Lower leg skin (tissue), 3 donors: ENCODE measurements around the gene SLC41A3.

Experiments used
- POLR2A ChIP-seq, 2 donors: fragments of 450-650 bp; IDR thresholded peaks; one replicate each; pipeline ENCODE4 v1.6.1; 2016 to 2017; ENCODE audit warnings: antibody characterized with exemption in 2 of 2, mild to moderate bottlenecking in 1 of 2, moderate library complexity in 1 of 2
- TF ChIP-seq, protein P1 (sequence below), 3 donors: fragments of 450-650 bp; IDR thresholded peaks; one replicate each; pipeline ENCODE4 v1.5.1; 2016; ENCODE audit warnings: antibody characterized with exemption in 3 of 3, mild to moderate bottlenecking in 3 of 3, moderate library complexity in 2 of 3

DNA sequence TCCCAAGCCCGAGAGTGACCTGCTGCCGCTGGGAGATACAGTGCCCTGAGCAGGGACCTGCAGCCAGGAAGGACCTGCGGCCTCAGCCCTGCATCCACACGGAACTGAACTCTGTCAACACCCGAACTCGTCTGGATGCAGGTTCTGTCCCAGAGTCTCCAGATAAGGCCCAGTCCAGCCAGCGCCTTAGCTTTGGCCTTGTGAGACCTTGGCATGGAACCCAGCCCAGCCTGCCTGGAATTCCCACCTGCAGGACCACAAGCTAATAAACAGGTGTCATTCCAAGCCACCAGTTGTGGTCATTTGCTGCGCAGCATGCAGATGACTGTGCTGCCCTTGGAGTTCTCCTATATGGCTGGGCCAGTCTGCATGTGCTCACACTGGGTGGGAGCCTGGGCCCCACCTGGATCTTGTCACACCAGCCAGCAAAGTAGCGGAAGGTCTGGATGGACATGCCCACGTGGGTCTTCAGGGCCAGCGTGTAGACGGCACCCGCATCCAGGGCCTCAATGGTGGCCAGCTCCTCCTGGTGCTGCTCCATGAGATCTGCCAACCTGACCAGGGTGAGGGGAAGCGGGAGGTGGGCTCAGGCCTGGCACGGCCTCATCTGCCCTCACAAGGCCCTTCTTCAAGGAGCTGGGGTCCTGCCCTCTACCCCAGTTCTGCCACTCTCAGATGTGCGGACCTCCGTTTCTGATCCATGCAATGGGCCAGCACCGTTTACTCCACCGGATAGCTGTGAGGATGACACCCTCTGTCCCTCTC is 47.2 kb upstream of the SLC41A3 start:
- TF ChIP-seq, protein P1, sequence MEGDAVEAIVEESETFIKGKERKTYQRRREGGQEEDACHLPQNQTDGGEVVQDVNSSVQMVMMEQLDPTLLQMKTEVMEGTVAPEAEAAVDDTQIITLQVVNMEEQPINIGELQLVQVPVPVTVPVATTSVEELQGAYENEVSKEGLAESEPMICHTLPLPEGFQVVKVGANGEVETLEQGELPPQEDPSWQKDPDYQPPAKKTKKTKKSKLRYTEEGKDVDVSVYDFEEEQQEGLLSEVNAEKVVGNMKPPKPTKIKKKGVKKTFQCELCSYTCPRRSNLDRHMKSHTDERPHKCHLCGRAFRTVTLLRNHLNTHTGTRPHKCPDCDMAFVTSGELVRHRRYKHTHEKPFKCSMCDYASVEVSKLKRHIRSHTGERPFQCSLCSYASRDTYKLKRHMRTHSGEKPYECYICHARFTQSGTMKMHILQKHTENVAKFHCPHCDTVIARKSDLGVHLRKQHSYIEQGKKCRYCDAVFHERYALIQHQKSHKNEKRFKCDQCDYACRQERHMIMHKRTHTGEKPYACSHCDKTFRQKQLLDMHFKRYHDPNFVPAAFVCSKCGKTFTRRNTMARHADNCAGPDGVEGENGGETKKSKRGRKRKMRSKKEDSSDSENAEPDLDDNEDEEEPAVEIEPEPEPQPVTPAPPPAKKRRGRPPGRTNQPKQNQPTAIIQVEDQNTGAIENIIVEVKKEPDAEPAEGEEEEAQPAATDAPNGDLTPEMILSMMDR (IDR thresholded peaks at IDR 0.05): no peak
- TF ChIP-seq POLR2A (IDR thresholded peaks at IDR 0.05): no peak
